HepG2 (cell line): ENCODE data around the gene CDH8. TPM values are rescaled to one million over a fixed set of nuclear protein-coding genes. Genes with fewer than 3 reads are reported as not detected.

ENCODE experiments used
- ATAC-seq: fragments of 200-7000 bp; cut with Tn5 transposase; 3 replicates; pipeline ENCODE4 v1.9.1; 2020; ENCODE audit warnings: mild to moderate bottlenecking, moderate library complexity
- BruUV-seq: library from RNA; stranded (reverse); fragments of 400-500 nt; replicated peaks from 2 replicates; lab custom pipeline; 2021; lab: Mats Ljungman, UMichigan
- CTCF ChIA-PET: fragments of 300-600 bp; formaldehyde crosslinking; extraction: SDS; loops from one replicate; lab custom pipeline; 2021; ENCODE audit warnings: low total read pairs, inconsistent platforms, low intra/inter-chr PET ratio; lab: Yijun Ruan, JAX
- POLR2A ChIA-PET: fragments of 350-600 bp; sonication (Branson Sonifier 250); formaldehyde crosslinking; loops from one replicate; lab custom pipeline; 2020; ENCODE audit warnings: antibody characterized with exemption, inconsistent platforms; lab: Yijun Ruan, JAX
- DNase-seq: peaks from one replicate; pipeline ENCODE4 v3.0.0-alpha.2; 2015; ENCODE audit warnings: low spot score
- FAIRE-seq: peaks from 3 replicates; lab custom pipeline; 2011; peaks lifted over from hg19 to GRCh38; lab: Jason Lieb, UNC
- H2AFZ ChIP-seq: one replicate; pipeline ENCODE4 v1.6.1; 2011; ENCODE audit warnings: low read length, inconsistent platforms
- H3K27ac ChIP-seq: fragments of 300-600 bp; 3 replicates; pipeline ENCODE4 v1.8.0; 2011; ENCODE audit warnings: mixed run types, mild to moderate bottlenecking, mixed read lengths, low read length, inconsistent platforms; ENCODE audit not compliant: insufficient read depth; ENCODE audit errors: extremely low read length
- H3K27me3 ChIP-seq, 2 experiments: fragments of 200-600 bp in 1 of 2; 2 replicates in 1 of 2; 3 replicates in 1 of 2; pipeline versions ENCODE4 v1.6.0 to v1.8.0; 2011; ENCODE audit warnings: low read length in 2 of 2, mild to moderate bottlenecking in 2 of 2, moderate library complexity in 2 of 2, inconsistent platforms in 1 of 2; ENCODE audit not compliant: insufficient read depth in 2 of 2, control insufficient read depth in 1 of 2
- H3K36me3 ChIP-seq, 2 experiments: fragments of 200-600 bp in 1 of 2; replicated peaks in 1 of 2; 2 replicates in 1 of 2; 3 replicates in 1 of 2; pipeline versions ENCODE4 v1.5.1 to v1.8.0; 2011; ENCODE audit warnings: low read length in 2 of 2, inconsistent platforms in 1 of 2; ENCODE audit not compliant: insufficient read depth in 2 of 2, control insufficient read depth in 1 of 2
- H3K4me1 ChIP-seq: 2 replicates; pipeline ENCODE4 v1.5.1; 2012; ENCODE audit warnings: low read length, inconsistent platforms; ENCODE audit not compliant: insufficient read depth
- H3K4me2 ChIP-seq: 2 replicates; pipeline ENCODE4 v1.6.0; 2011; ENCODE audit warnings: low read depth, low read length, inconsistent platforms
- H3K4me3 ChIP-seq, 3 experiments: fragments of 200-600 bp in 1 of 3; sonication (generic), shearing (Covaris generic) in 1 of 3; replicated peaks in 1 of 3; 2 replicates each; pipeline ENCODE4 v1.5.1; 2011 to 2016; ENCODE audit warnings: low read length in 3 of 3, inconsistent platforms in 2 of 3, low read depth in 2 of 3, mild to moderate bottlenecking in 2 of 3, control low read depth in 1 of 3, mixed read lengths in 1 of 3; ENCODE audit not compliant: insufficient read depth in 1 of 3
- H3K79me2 ChIP-seq: one replicate; pipeline ENCODE4 v1.6.1; 2011; ENCODE audit warnings: low read length, inconsistent platforms; ENCODE audit not compliant: insufficient read depth
- H3K9ac ChIP-seq: 2 replicates; pipeline ENCODE4 v1.6.0; 2011; ENCODE audit warnings: mild to moderate bottlenecking, low read depth, low read length, inconsistent platforms; ENCODE audit not compliant: insufficient read depth
- H3K9me3 ChIP-seq: 2 replicates; pipeline ENCODE4 v1.5.1; 2012; ENCODE audit warnings: mild to moderate bottlenecking, low read length
- H4K20me1 ChIP-seq: 2 replicates; pipeline ENCODE4 v1.6.0; 2011; ENCODE audit warnings: inconsistent platforms, mild to moderate bottlenecking, low read length, moderate library complexity; ENCODE audit not compliant: insufficient read depth
- DR1 ChIP-seq: sonication (generic); formaldehyde crosslinking; IDR thresholded peaks from 2 replicates; pipeline ENCODE4 v1.8.0; 2021; ENCODE audit warnings: mild to moderate bottlenecking, missing genetic modification reagents, inconsistent platforms
- HMGXB3 ChIP-seq: sonication (generic); formaldehyde crosslinking; IDR thresholded peaks from 2 replicates; pipeline ENCODE4 v1.4.0; 2020; ENCODE audit warnings: missing genetic modification reagents, borderline replicate concordance
- KDM3A ChIP-seq: IDR thresholded peaks from 2 replicates; pipeline ENCODE4 v1.6.1; 2018; ENCODE audit warnings: low read depth, missing compliant biosample characterization
- KDM5A ChIP-seq: fragments of 200-600 bp; sonication (generic); IDR thresholded peaks from 2 replicates; pipeline ENCODE4 v1.7.0; 2018; ENCODE audit warnings: antibody characterized with exemption, mild to moderate bottlenecking, low read length, borderline replicate concordance
- NFATC3 ChIP-seq: sonication (generic); formaldehyde crosslinking; IDR thresholded peaks from 2 replicates; pipeline ENCODE4 v1.5.1; 2020; ENCODE audit warnings: mild to moderate bottlenecking, missing genetic modification reagents
- RNF219 ChIP-seq: sonication (generic); formaldehyde crosslinking; IDR thresholded peaks from 2 replicates; pipeline ENCODE4 v1.5.0; 2020; ENCODE audit warnings: mild to moderate bottlenecking, missing genetic modification reagents
- ZHX1 ChIP-seq: sonication (generic); formaldehyde crosslinking; IDR thresholded peaks from 2 replicates; pipeline ENCODE4 v1.8.1; 2022; ENCODE audit warnings: low read depth, mild to moderate bottlenecking, missing genetic modification reagents
- ZNF136 ChIP-seq: sonication (generic); formaldehyde crosslinking; IDR thresholded peaks from 2 replicates; pipeline ENCODE4 v1.8.1; 2022; ENCODE audit warnings: low read depth, mild to moderate bottlenecking, moderate library complexity, missing genetic modification reagents
- whole genome bisulfite sequencing: methylation state at CpG from one replicate; pipeline ENCODE4 v1.1.6; 2017; ENCODE audit warnings: low lambda C conversion rate; 5-methylcytosine and 5-hydroxymethylcytosine counted together
- in situ Hi-C: cut with HindIII; loops from 2 replicates; pipeline ENCODE4 v1.10.0; 2017; ENCODE audit warnings: low pct_unique_long_range_greater_than_20kb; ENCODE audit not compliant: extremely low pct_ligation_motif_present
- intact Hi-C: fragments of 100-400 bp; cut with micrococcal nuclease; formaldehyde crosslinking; loops from one replicate; pipeline ENCODE4 v1.10.0; 2022; ENCODE audit not compliant: unreplicated experiment
- polyA plus RNA-seq, 8 experiments: library from polyadenylated mRNA; depleted of rRNA in 3 of 8; stranded (reverse) in 7 of 8; unstranded in 1 of 8; fragments of >200 nt; fragmentation: Illumina TruSeq in 4 of 8; extraction: Trizol in 4 of 8; gene quantifications; 2 replicates each; pipeline versions ENCODE4 v1.2.1 to v1.2.3, GENCODE V29; 2011 to 2016; ENCODE audit warnings: low read depth in 4 of 8, missing spikeins in 1 of 8, mixed read lengths in 1 of 8; ENCODE audit not compliant: insufficient read depth in 1 of 8
- total RNA-seq, 5 experiments: library from RNA; depleted of rRNA; stranded (reverse); fragments of >200 nt; fragmentation: Illumina TruSeq; extraction: Trizol; gene quantifications; 2 replicates each; pipeline ENCODE4 v1.2.3, GENCODE V29; 2016; ENCODE audit warnings: low read depth in 1 of 5
- TF ChIP-seq, protein P1 (sequence below): sonication (generic); formaldehyde crosslinking; IDR thresholded peaks from 2 replicates; pipeline ENCODE4 v1.4.0; 2020; ENCODE audit warnings: missing genetic modification reagents

CDH8 gene
- total and polyA plus RNA-seq, 2 of the 13 experiments (the other 11 are each of a cell fraction or from before 2014, with no cell fraction given) = not detected

- no peak for TF ChIP-seq ZHX1
- TF ChIP-seq KDM5A = no peak
- TF ChIP-seq, all 625 proteins: peak for 0
Observed at GRCh38 chr16:61968242-61969076, 67.8 kb downstream of the CDH8 start (continued).

- no peak for DNase-seq
- Histone ChIP-seq H4K20me1 (no peaks in the 10 kb centered on the region), H3K9me3 (no peaks in the 10 kb centered on the region), H3K4me3 (no peak overlapping the region), H3K9ac (no peak overlapping the region), H3K4me1 (no peaks in the 10 kb centered on the region), H2AFZ (no peak overlapping the region), H3K79me2 (no peaks in the 10 kb centered on the region), H3K27ac (no peak overlapping the region), H3K27me3 (no peaks in the 10 kb centered on the region), H3K36me3 (no peaks in the 10 kb centered on the region), H3K4me2 (no peak overlapping the region)
- WGBS = 2% methylated on average over 8 of the region's 8 CpGs
- no TSS peak for BruUV-seq
- POLR2A ChIA-PET = no interaction called here
- intact Hi-C loops = no loop called here
- CTCF ChIA-PET = no interaction called here
- in situ Hi-C loops = no loop called here
- ATAC-seq = no peak
- no peak for FAIRE-seq
- no peak for TF ChIP-seq DR1 (CRISPR knock-in tag)
- TF ChIP-seq, protein P1, sequence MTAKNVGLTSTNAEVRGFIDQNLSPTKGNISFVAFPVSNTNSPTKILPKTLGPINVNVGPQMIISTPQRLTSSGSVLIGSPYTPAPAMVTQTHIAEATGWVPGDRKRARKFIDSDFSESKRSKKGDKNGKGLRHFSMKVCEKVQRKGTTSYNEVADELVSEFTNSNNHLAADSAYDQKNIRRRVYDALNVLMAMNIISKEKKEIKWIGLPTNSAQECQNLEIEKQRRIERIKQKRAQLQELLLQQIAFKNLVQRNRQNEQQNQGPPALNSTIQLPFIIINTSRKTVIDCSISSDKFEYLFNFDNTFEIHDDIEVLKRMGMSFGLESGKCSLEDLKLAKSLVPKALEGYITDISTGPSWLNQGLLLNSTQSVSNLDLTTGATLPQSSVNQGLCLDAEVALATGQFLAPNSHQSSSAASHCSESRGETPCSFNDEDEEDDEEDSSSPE (CRISPR knock-in tag) = no peak
- no peak for TF ChIP-seq NFATC3 (CRISPR knock-in tag)
- no peak for TF ChIP-seq RNF219
- no peak for TF ChIP-seq ZNF136 (CRISPR knock-in tag)
- no peak for TF ChIP-seq HMGXB3 (CRISPR knock-in tag)
- no peak for TF ChIP-seq KDM3A (CRISPR knock-in tag)
Observed at GRCh38 chr16:61957075-61957855, 79.0 kb downstream of the CDH8 start.
